BLaER1 (cell line): Measurements from ENCODE around the gene HP1BP3.
"Not testable (repeated sequence)": the region's sequence is repeated elsewhere in the genome, so short reads cannot be mapped to it uniquely, and the experiment has no call there.

Experiments used
- H3K27ac ChIP-seq: shearing (Covaris generic); formaldehyde crosslinking; 2 replicates; pipeline ENCODE4 v1.8.1; 2022
- H3K27me3 ChIP-seq: shearing (Covaris generic); formaldehyde crosslinking; 2 replicates; pipeline ENCODE4 v1.8.1; 2022
- H3K36me3 ChIP-seq: shearing (Covaris generic); formaldehyde crosslinking; 2 replicates; pipeline ENCODE4 v1.8.1; 2022
- H3K4me1 ChIP-seq: shearing (Covaris generic); formaldehyde crosslinking; 2 replicates; pipeline ENCODE4 v1.8.1; 2022
- H3K4me2 ChIP-seq: shearing (Covaris generic); formaldehyde crosslinking; 2 replicates; pipeline ENCODE4 v1.8.1; 2022
- H3K4me3 ChIP-seq: shearing (Covaris generic); formaldehyde crosslinking; 2 replicates; pipeline ENCODE4 v1.8.1; 2022
- H3K9ac ChIP-seq: shearing (Covaris generic); formaldehyde crosslinking; 2 replicates; pipeline ENCODE4 v1.8.1; 2022
- H3K9me3 ChIP-seq: shearing (Covaris generic); formaldehyde crosslinking; 2 replicates; pipeline ENCODE4 v1.8.1; 2022
- H4K20me1 ChIP-seq: shearing (Covaris generic); formaldehyde crosslinking; 2 replicates; pipeline ENCODE4 v1.8.1; 2022
- Cebpa-rat ChIP-seq: shearing (Covaris generic); IDR thresholded peaks from 2 replicates; pipeline ENCODE4 v1.8.1; 2022

Gene HP1BP3

GRCh38 chr1:20723159-20723536 lies 64.0 kb downstream of the HP1BP3 start:
- no peaks in the 10 kb centered on the region for H3K9me3 ChIP-seq
- peaks cover 1% of the 10 kb centered on the region; the same call in 1 of the 2 replicates for H3K4me1 ChIP-seq
- H3K36me3 ChIP-seq, result no peaks in the 10 kb centered on the region
- H3K9ac ChIP-seq, result no peak overlapping the region
- peaks cover 21% of the 10 kb centered on the region for H3K27me3 ChIP-seq
- H3K27ac ChIP-seq, result no peak overlapping the region
- peaks cover 6% of the 10 kb centered on the region; the same call in 1 of the 2 replicates for H4K20me1 ChIP-seq
- no peak overlapping the region for H3K4me3 ChIP-seq
- no peak overlapping the region for H3K4me2 ChIP-seq
- no peak for TF ChIP-seq Cebpa-rat

- H3K27ac ChIP-seq, result no peak overlapping the region
- H3K36me3 ChIP-seq, result no peaks in the 10 kb centered on the region
- no peak overlapping the region for H3K9ac ChIP-seq
- H3K9me3 ChIP-seq, result no peaks in the 10 kb centered on the region
- no peak overlapping the region for H3K4me3 ChIP-seq
- peaks cover 5% of the 10 kb centered on the region; the same call in 1 of the 2 replicates for H3K4me1 ChIP-seq
- 0 out of 2 replicates have a peak, but pooled peaks cover 6% of the 10 kb centered on the region for H4K20me1 ChIP-seq
- TF ChIP-seq Cebpa-rat, result no peak
- H3K4me2 ChIP-seq, result no peak overlapping the region
- peaks cover 36% of the 10 kb centered on the region for H3K27me3 ChIP-seq
These were observed 65.7 kb downstream of the HP1BP3 start for GRCh38 chr1:20721117-20722061.

GRCh38 chr1:20720631-20721091 lies 66.4 kb downstream of the HP1BP3 start:
- H3K36me3 ChIP-seq, result no peaks in the 10 kb centered on the region
- no peak overlapping the region for H3K27ac ChIP-seq
- H3K4me1 ChIP-seq, result peaks cover 5% of the 10 kb centered on the region; the same call in 1 of the 2 replicates
- TF ChIP-seq Cebpa-rat, result no peak
- H3K9me3 ChIP-seq, result no peaks in the 10 kb centered on the region
- 0 out of 2 replicates have a peak, but pooled peaks cover 6% of the 10 kb centered on the region for H4K20me1 ChIP-seq
- H3K9ac ChIP-seq, result no peak overlapping the region
- no peak overlapping the region for H3K4me2 ChIP-seq
- no peak overlapping the region for H3K4me3 ChIP-seq
- H3K27me3 ChIP-seq, result peaks cover 40% of the 10 kb centered on the region

GRCh38 chr1:20719871-20720620 lies 67.1 kb downstream of the HP1BP3 start:
- Histone ChIP-seq H3K4me1 (peaks cover 5% of the 10 kb centered on the region; the same call in 1 of the 2 replicates), H3K27ac (no peak overlapping the region)
- no peak for TF ChIP-seq Cebpa-rat

GRCh38 chr1:20719261-20719660 lies 67.8 kb downstream of the HP1BP3 start:
- Histone ChIP-seq H3K9ac (no peak overlapping the region), H3K36me3 (no peaks in the 10 kb centered on the region), H3K4me3 (no peak overlapping the region), H3K27ac (no peak overlapping the region), H4K20me1 (0 out of 2 replicates have a peak, but pooled peaks cover 6% of the 10 kb centered on the region), H3K4me1 (peaks cover 5% of the 10 kb centered on the region; the same call in 1 of the 2 replicates), H3K9me3 (no peaks in the 10 kb centered on the region), H3K27me3 (peaks cover 40% of the 10 kb centered on the region), H3K4me2 (no peak overlapping the region)
- TF ChIP-seq Cebpa-rat, result no peak

More at GRCh38 chr1:20719871-20720620, 67.1 kb downstream of the HP1BP3 start:
- Histone ChIP-seq H3K9me3 (no peaks in the 10 kb centered on the region), H3K4me2 (no peak overlapping the region), H3K27me3 (peaks cover 40% of the 10 kb centered on the region), H3K9ac (no peak overlapping the region), H3K4me3 (no peak overlapping the region), H3K36me3 (no peaks in the 10 kb centered on the region), H4K20me1 (0 out of 2 replicates have a peak, but pooled peaks cover 6% of the 10 kb centered on the region)

- not testable (repeated sequence) for H3K4me1 ChIP-seq, H3K27ac ChIP-seq, H4K20me1 ChIP-seq, H3K9ac ChIP-seq, H3K9me3 ChIP-seq, H3K36me3 ChIP-seq
- Histone ChIP-seq H3K27me3 (peaks cover 40% of the 10 kb centered on the region), H3K4me3 (peak overlapping the region; percentile 55; the same call in 1 of the 2 replicates), H3K4me2 (peak overlapping the region; percentile 75)
These were observed 68.7 kb downstream of the HP1BP3 start for GRCh38 chr1:20718343-20718882.

- Histone ChIP-seq H3K4me3 (peak within 1 kb of the TSS; percentile 55), H3K27me3 (peaks cover 40% of the 10 kb centered on the region), H4K20me1 (0 out of 2 replicates have a peak, but pooled peaks cover 6% of the 10 kb centered on the region), H3K36me3 (no peaks in the 10 kb centered on the region), H3K4me1 (peaks cover 5% of the 10 kb centered on the region; the same call in 1 of the 2 replicates), H3K9me3 (no peaks in the 10 kb centered on the region), H3K27ac (no peak within 1 kb of the TSS), H3K9ac (no peak within 1 kb of the TSS), H3K4me2 (peak within 1 kb of the TSS; percentile 75)
- no peak for TF ChIP-seq Cebpa-rat
These were observed 69.4 kb downstream of the HP1BP3 start, which contains the start of gene KIF17 for GRCh38 chr1:20717452-20718342. Gene KIF17 (minus strand): TSS chr1:20718007. CDS start chr1:20717706, 301 bp downstream.

GRCh38 chr1:20716232-20716631 lies 70.9 kb downstream of the HP1BP3 start:
- 0 out of 2 replicates have a peak, but pooled peaks cover 6% of the 10 kb centered on the region for H4K20me1 ChIP-seq
- no peaks in the 10 kb centered on the region for H3K36me3 ChIP-seq
- H3K4me1 ChIP-seq, result peaks cover 6% of the 10 kb centered on the region
- H3K4me2 ChIP-seq, result no peak overlapping the region
- H3K4me3 ChIP-seq, result no peak overlapping the region
- no peak overlapping the region for H3K27ac ChIP-seq
- H3K9me3 ChIP-seq, result no peaks in the 10 kb centered on the region
- peaks cover 40% of the 10 kb centered on the region for H3K27me3 ChIP-seq
- no peak overlapping the region for H3K9ac ChIP-seq
- no peak for TF ChIP-seq Cebpa-rat
